GM21423 (cell line): Measurements from ENCODE around the gene TMEM203.

Experiments used
- ATAC-seq: cut with Tn5 transposase; IDR thresholded peaks from one replicate; pipeline ENCODE4 v1.9.1; 2021; ENCODE audit warnings: mild to moderate bottlenecking, moderate library complexity; ENCODE audit not compliant: unreplicated experiment

TMEM203 gene

GRCh38 chr9:137198051-137198901, 7.2 kb downstream of the TMEM203 start:
- no peak for ATAC-seq

DNA sequence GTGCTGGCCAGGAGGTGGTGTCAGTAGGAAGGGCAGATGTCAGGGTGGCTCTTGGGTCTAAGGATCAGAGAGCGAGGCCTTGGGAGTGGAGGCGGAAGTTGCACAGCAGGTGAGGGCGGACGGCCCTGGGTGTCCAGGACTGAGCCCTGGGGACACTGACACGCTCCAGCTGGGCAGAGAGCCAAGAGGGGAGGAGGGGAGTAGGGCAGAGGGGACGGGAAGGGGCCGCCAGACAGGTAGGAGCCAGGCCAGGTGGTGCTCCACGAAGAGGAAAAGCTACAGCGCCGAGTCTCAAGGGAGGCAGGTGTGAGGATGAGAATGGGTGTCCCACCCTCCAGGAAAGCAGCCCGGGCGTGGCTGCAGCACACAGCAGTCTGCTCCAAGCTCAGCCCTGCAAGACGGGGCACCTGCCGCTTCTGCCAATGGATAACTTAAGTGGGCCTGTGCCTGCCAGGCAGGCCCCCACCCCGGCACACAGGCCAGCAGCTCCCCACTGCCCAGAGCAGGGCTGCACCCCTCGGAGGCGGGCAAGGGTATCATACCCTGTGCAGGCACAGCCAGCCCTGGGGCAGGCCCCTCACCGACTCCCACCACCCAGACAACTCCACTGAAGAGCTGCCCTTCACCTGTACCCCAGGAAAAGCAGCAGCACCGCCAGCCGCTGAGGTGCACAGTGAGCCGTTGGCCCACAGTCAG, 9.8 kb downstream of the TMEM203 start:
- no peak for ATAC-seq

DNA sequence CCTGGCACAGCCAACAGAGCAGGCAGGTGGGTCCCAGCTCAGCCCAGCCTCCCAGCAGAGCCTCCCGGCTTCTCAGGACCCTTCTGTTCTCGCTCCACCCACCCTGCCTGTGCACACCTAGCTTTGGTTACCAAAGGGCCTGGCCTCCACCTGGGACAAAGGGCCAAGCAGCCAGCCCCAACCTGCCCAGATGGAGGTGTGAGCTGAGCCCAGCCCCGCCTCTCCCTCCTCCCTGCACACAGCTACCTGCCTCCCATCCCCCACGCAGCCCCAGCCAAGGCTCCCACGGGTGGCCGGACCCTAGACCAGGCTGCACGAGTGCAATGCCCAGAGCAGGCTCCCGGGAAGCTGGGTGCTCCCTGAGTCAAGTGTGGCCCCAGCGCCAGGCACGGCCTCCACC, 10.5 kb downstream of the TMEM203 start:
- ATAC-seq: no peak

DNA sequence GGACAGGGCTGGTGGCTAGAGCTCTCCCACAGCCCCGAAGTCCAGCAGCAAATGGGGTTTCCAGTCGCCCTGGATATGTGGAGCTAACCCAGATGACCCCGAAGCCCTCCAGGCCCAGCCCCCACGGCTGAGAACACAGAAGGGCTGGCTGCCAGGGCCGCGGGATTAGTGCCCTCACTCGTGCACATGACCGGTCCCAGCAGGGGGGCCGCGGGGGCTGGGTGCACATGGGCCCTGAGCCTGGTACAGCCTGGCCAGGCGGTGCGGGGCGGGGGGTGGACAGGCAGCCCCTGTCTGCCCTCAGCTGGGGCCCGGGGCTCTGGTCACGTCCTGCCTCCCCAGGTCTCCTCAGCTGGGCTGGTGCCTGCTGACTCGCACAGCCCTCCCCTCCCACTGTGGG, 11.1 kb downstream of the TMEM203 start:
- ATAC-seq: no peak

DNA sequence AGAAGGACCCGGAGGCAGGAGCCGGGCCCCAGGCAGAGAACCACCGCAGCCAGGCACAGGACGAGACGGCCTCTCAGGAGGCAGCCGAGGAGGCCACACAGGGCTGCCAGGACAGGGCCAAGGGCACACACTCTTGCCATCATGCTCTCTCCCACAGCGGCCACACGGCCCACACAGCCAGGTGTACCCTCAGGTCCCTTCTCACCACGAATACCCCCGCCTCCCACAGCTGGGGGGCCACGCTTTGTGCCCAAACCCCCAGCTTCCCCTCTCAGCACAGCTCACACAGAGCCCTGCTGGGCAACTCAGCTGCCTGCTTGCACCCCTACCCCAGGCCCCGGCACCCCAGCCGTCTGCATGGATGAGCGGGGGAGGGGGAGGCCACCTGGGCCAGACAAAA, 11.7 kb downstream of the TMEM203 start:
- no peak for ATAC-seq

DNA sequence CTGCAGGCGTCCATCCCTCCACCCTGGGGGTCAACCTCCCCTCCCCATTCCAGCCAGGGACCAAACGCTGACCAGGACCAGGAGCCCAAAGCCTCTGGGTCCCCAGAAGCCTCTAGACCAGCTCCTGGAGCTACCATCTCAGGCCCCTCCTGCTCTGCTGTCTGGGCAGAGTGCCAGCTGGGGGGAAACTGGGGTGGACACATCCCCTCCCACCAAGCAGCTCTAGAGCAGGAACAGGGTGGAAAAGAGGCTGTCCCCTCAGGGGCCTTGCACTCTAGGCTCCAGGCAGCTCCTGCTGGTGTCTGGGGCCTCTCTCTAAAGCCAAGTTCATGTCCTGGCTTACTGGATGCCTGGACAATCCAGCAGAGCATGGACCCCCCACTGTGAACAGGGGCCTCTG, 12.6 kb downstream of the TMEM203 start:
- no peak for ATAC-seq

DNA sequence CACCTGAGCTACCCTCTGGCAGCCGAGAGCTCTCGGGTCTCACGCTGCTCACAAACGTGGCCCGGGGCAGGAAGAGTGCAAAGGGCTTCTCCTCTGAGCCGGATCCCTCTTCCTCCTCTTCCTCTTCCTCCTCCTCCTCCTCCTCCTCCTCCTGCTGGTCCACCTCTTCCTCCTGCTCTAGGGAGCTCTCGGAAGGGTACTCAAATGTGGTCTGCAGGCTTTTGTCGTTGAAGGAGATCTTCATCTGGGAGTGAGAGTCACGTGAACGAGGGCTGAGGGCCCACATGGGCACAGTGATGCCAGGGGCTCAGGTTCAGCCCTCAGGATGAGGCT, 13.0 kb downstream of the TMEM203 start:
- no peak for ATAC-seq

- no peak for ATAC-seq
Measured at GRCh38 chr9:137191691-137192447, 13.6 kb downstream of the TMEM203 start.

DNA sequence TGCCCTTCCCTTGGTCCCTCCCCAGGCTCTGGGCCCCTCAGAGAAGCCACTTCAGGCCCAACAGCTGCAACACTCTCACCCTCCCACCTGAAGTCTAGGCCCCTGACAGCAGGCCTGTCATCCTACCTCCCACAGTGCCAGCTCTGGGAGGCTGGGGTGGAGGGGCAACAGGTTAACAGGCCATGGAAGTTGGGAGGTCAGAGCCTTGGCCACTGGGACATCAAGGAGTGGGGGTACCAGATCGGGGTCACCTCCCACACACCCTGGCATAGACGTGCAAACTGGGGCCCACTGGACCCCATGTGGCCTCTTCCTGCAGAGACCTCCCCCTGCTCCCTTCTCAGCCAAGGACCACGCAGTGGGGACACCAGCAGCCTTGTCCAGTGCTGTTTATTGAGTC, 14.2 kb downstream of the TMEM203 start:
- ATAC-seq: no peak

- no peak for ATAC-seq
Measured at GRCh38 chr9:137190315-137190856, 15.1 kb downstream of the TMEM203 start.

GRCh38 chr9:137189297-137190295, 15.9 kb downstream of the TMEM203 start:
- no peak for ATAC-seq

DNA sequence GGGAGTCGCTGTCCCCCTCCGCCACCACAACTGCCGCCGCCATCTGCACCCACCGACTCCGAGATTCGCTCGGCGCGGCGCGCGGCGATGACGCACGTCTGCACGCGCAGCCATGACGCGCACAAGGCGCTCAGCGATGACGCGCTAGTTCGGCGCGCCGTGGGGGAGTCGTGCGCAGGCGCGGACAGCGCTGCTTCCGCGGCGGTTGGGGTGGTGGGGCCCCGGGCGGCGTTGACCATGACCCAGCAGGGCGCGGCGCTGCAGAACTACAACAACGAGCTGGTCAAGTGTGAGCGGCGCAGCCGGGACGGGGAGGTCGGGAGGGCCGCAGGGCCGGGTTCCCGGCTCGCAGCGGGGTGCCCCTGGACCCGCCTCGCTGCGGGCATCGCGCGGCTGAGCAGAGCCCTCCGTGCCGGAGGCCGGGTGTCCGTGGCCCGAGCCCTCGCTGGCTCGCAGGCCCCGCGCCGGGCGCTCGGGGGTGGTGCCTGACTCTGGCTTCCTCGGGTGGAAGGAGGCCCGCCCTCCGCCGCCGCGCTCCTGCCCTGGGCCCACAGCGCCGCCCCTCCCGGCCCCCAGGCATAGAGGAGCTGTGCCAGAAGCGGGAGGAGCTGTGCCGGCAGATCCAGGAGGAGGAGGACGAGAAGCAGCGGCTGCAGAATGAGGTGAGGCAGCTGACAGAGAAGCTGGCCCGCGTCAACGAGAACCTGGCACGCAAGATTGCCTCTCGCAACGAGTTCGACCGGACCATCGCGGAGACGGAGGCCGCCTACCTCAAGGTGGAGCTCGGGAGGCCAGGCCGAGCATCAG, 16.8 kb downstream of the TMEM203 start, which contains the start of the genes ANAPC2 and SSNA1:
TSS of gene ANAPC2 (minus strand) at position 71 of the 807 bp plus-strand sequence. CDS start at position 43, 28 bp downstream.
TSS of gene SSNA1 (plus strand) at position 187 of the 807 bp plus-strand sequence. CDS start at position 238, 51 bp downstream.
- ATAC-seq: peak; percentile 80

- no peak for ATAC-seq
Measured at GRCh38 chr9:137188086-137188489, 17.4 kb downstream of the TMEM203 start.

DNA sequence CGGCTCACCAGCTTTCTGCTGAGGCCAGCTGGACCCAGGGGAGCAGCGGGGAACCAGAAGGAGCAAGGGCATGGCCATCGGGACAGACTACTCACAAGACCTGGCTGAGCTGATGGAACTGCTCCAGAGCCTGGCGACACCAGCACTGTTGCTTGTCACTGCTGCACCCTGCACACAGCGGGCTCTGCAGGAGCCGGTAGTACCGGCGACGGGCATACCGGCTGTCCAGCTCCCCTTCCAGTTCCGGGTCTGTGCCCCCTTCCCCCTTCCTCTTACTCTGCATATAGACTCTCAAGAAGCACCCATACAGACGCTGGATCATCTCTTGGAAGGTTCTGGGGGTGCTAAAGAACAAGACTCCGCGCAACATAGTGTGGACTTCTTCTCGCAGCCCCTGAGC, 18.1 kb downstream of the TMEM203 start:
- ATAC-seq: no peak

DNA sequence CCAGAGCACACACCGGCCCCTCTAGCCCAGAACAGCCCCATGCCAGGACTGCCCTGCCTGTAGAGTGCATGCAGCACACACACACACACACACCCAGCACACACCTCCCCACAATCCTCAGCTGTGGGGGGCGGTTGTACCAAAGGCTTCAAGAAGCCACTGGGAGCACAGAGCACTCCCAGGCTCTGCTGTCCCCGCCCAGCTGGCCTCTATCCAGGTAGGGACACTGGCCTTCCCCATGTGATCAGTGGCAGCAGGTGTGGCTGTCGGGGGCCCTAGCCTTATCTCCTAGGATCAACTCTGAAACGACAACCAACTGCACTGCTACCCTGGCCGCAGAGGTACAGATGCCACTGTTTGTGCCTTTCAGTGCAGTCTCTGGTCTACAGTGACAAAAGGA, 19.1 kb downstream of the TMEM203 start:
- ATAC-seq: no peak

- no peak for ATAC-seq
Measured at GRCh38 chr9:137185921-137186320, 19.5 kb downstream of the TMEM203 start.

DNA sequence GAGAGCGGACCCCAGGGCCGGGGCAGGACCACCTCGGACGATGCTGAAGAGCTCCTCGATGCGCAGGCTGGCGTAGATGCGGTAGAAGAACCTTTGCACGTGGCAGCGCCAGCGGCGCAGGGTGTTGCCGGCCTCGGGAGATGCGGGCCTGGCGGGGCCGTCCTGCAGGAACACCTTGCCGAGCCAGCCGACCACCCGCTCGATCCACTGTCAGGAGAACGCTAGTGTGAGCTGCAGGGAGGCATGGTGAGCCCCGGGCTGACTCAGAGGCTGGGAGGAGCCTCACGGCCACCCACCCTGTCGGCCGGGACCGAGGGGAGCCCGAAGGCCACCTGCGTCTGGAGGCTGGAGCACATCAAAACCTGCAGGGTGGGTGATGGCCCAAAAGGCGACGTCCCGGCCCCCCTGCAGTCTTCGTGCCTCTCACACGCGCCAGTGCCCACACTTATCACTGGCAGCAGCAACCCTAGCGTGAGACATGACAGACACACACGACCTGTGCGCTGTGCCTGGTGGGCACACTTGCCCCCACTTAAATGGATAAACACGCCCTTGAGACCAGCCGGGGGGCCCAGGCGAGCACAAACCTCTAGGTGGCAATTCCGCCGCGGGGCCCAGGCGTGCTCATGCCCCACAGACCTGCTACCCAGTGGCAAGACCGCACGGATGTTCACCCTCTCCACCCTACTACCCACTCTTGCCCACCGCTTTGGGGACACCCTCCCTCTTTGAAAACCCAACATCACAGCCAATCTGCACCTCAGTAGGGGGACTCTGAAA, 20.4 kb downstream of the TMEM203 start:
- ATAC-seq: no peak

GRCh38 chr9:137183980-137184595, 21.4 kb downstream of the TMEM203 start:
- ATAC-seq: no peak
